ENCODE results near the gene TM7SF2. TPM values are rescaled to one million over a fixed set of nuclear protein-coding genes. Genes with fewer than 3 reads are reported as not detected.

The TM7SF2 gene
- total RNA-seq, 4 donors from 2014 or later: 7.3 to 18.4 (median 11.0) TPM

GRCh38 chr11:65071907-65072630 lies 39.6 kb upstream of the TM7SF2 start:
- Histone ChIP-seq H3K9me3 (no peaks in the 10 kb centered on the region), H3K4me1 (no peaks in the 10 kb centered on the region), H3K27me3 (no peaks in the 10 kb centered on the region), H3K27ac (no peak overlapping the region), H3K4me3 (no peak overlapping the region), H3K36me3 (no peaks in the 10 kb centered on the region)
- intact Hi-C loops (cut with DNase I; ENCODE audit: low total_unique reads): no loop called here
- in situ Hi-C loops (cut with MboI; ENCODE audit: low sequenced_read_pairs in 4 of 4): no loop called here
- no peak for TF ChIP-seq POLR2A (IDR thresholded peaks at IDR 0.05)
- TF ChIP-seq, protein P1, sequence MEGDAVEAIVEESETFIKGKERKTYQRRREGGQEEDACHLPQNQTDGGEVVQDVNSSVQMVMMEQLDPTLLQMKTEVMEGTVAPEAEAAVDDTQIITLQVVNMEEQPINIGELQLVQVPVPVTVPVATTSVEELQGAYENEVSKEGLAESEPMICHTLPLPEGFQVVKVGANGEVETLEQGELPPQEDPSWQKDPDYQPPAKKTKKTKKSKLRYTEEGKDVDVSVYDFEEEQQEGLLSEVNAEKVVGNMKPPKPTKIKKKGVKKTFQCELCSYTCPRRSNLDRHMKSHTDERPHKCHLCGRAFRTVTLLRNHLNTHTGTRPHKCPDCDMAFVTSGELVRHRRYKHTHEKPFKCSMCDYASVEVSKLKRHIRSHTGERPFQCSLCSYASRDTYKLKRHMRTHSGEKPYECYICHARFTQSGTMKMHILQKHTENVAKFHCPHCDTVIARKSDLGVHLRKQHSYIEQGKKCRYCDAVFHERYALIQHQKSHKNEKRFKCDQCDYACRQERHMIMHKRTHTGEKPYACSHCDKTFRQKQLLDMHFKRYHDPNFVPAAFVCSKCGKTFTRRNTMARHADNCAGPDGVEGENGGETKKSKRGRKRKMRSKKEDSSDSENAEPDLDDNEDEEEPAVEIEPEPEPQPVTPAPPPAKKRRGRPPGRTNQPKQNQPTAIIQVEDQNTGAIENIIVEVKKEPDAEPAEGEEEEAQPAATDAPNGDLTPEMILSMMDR (IDR thresholded peaks at IDR 0.05 in 4 of 5, conservative IDR thresholded peaks at IDR 0.05 in 1 of 5): no peak
- DNase-seq (no peak), ATAC-seq (no peak)

GRCh38 chr11:65072631-65072966 lies 39.1 kb upstream of the TM7SF2 start:
- Histone ChIP-seq H3K36me3 (no peaks in the 10 kb centered on the region), H3K9me3 (no peaks in the 10 kb centered on the region), H3K27ac (no peak overlapping the region), H3K4me1 (no peaks in the 10 kb centered on the region), H3K4me3 (no peak overlapping the region), H3K27me3 (no peaks in the 10 kb centered on the region)
- TF ChIP-seq, protein P1 (IDR thresholded peaks at IDR 0.05 in 4 of 5, conservative IDR thresholded peaks at IDR 0.05 in 1 of 5): no peak
- TF ChIP-seq POLR2A (IDR thresholded peaks at IDR 0.05): no peak
- no peak for DNase-seq
- in situ Hi-C loops (cut with MboI; ENCODE audit: low sequenced_read_pairs in 4 of 4) (no loop called here), intact Hi-C loops (cut with DNase I; ENCODE audit: low total_unique reads) (no loop called here)
- ATAC-seq: no peak

DNA sequence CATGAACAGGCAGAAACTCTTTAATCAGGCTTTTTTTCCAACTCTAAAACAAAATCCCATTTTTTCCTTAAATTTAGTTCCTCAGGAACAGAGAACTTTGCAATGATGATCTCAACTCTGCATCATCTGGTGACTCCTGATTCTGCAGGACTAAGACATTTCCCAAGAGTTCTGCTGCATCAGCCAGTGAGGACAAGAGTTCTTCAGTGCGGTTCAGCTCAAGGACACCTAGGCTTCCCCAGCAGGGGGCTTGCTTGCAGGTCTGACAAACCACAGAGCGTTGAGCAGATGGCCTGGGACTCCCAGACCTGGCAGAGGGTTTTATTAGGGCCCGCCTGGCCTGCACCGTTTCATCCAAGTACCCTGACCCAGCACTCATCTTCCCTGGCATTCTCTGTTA lies 34.2 kb upstream of the TM7SF2 start:
- no peaks in the 10 kb centered on the region for H3K9me3 ChIP-seq
- TF ChIP-seq, protein P1 (IDR thresholded peaks at IDR 0.05 in 4 of 5, conservative IDR thresholded peaks at IDR 0.05 in 1 of 5): no peak
- no peak for TF ChIP-seq POLR2A (IDR thresholded peaks at IDR 0.05)
- in situ Hi-C loops (cut with MboI; ENCODE audit: low sequenced_read_pairs in 4 of 4) (no loop called here), intact Hi-C loops (cut with DNase I; ENCODE audit: low total_unique reads) (no loop called here)
- H3K4me3 ChIP-seq: no peak overlapping the region
- H3K4me1 ChIP-seq: no peaks in the 10 kb centered on the region
- no peak overlapping the region for H3K27ac ChIP-seq
- no peaks in the 10 kb centered on the region for H3K36me3 ChIP-seq
- no peaks in the 10 kb centered on the region for H3K27me3 ChIP-seq
- no peak for ATAC-seq
- no peak for DNase-seq

GRCh38 chr11:65078151-65078550 lies 33.5 kb upstream of the TM7SF2 start:
- Histone ChIP-seq H3K36me3 (no peaks in the 10 kb centered on the region), H3K9me3 (no peaks in the 10 kb centered on the region), H3K27me3 (no peaks in the 10 kb centered on the region), H3K27ac (no peak overlapping the region), H3K4me3 (no peak overlapping the region), H3K4me1 (peaks cover 0 to 2% of the 10 kb centered on the region in 2 donors)
- DNase-seq: no peak
- TF ChIP-seq POLR2A (IDR thresholded peaks at IDR 0.05): no peak
- TF ChIP-seq, protein P1 (IDR thresholded peaks at IDR 0.05 in 4 of 5, conservative IDR thresholded peaks at IDR 0.05 in 1 of 5): peak in 4 of 5 experiments; percentile 26 to 50 (median 38)
- in situ Hi-C loops (cut with MboI; ENCODE audit: low sequenced_read_pairs in 4 of 4): no loop called here
- peak in 1 of 2 donors; percentile 62 for ATAC-seq
- intact Hi-C loops (cut with DNase I; ENCODE audit: low total_unique reads): no loop called here

Measured in gastrocnemius medialis (tissue), 4 donors.